Esophagus (tissue), 2 donors: ENCODE data around the gene TRAPPC3. TPM values are rescaled to one million over a fixed set of nuclear protein-coding genes. Genes with fewer than 3 reads are reported as not detected.
A peak's percentile ranks its signal among the peaks of the same experiment; 100 is the strongest.

Experiments
- H3K27ac ChIP-seq, 2 donors: one replicate each; pipeline ENCODE4 v1.5.1; 2013; ENCODE audit warnings: low read depth in 2 of 2, mild to moderate bottlenecking in 2 of 2, inconsistent platforms in 1 of 2, low read length in 1 of 2, moderate library complexity in 1 of 2
- H3K27me3 ChIP-seq, 2 donors: one replicate each; pipeline ENCODE4 v1.6.1; 2013; ENCODE audit warnings: low read length in 2 of 2, control low read depth in 1 of 2, mild to moderate bottlenecking in 1 of 2; ENCODE audit not compliant: insufficient read depth in 2 of 2, control insufficient read depth in 1 of 2
- H3K36me3 ChIP-seq, 2 donors: one replicate each; pipeline ENCODE4 v1.6.1; 2013; ENCODE audit warnings: low read length in 1 of 2; ENCODE audit not compliant: control insufficient read depth in 2 of 2, insufficient read depth in 2 of 2
- H3K4me1 ChIP-seq, 2 donors: one replicate each; pipeline ENCODE4 v1.6.1; 2013; ENCODE audit warnings: low read length in 1 of 2; ENCODE audit not compliant: control insufficient read depth in 2 of 2, insufficient read depth in 2 of 2
- H3K4me3 ChIP-seq, 2 donors: one replicate each; pipeline ENCODE4 v1.5.1; 2013; ENCODE audit warnings: low read length in 2 of 2, mild to moderate bottlenecking in 2 of 2, low read depth in 1 of 2, moderate library complexity in 1 of 2
- H3K9me3 ChIP-seq, 2 donors: one replicate each; pipeline ENCODE4 v1.6.1; 2013; ENCODE audit warnings: mild to moderate bottlenecking in 2 of 2, low read depth in 1 of 2, low read length in 1 of 2, moderate library complexity in 1 of 2; ENCODE audit not compliant: control insufficient read depth in 2 of 2, insufficient read depth in 1 of 2
- WGBS, 2 donors: extraction: QIAGEN DNeasy Blood & Tissue Kit; methylation state at CpG; one replicate each; pipeline ENCODE4 v1.1.7; 2013; 5-methylcytosine and 5-hydroxymethylcytosine counted together
- polyA plus RNA-seq, 2 donors: library from polyadenylated mRNA; stranded (reverse); fragments of 200-250 nt; gene quantifications; one replicate each; pipeline ENCODE4 v1.2.3, GENCODE V29; 2013
- donor health status: healthy with polysubstance abuse.
- donor health status: Bipolar disorder and iron deficiency.

The TRAPPC3 gene
- polyA plus RNA-seq, 2 donors, result 38.2 to 77.1 TPM

DNA sequence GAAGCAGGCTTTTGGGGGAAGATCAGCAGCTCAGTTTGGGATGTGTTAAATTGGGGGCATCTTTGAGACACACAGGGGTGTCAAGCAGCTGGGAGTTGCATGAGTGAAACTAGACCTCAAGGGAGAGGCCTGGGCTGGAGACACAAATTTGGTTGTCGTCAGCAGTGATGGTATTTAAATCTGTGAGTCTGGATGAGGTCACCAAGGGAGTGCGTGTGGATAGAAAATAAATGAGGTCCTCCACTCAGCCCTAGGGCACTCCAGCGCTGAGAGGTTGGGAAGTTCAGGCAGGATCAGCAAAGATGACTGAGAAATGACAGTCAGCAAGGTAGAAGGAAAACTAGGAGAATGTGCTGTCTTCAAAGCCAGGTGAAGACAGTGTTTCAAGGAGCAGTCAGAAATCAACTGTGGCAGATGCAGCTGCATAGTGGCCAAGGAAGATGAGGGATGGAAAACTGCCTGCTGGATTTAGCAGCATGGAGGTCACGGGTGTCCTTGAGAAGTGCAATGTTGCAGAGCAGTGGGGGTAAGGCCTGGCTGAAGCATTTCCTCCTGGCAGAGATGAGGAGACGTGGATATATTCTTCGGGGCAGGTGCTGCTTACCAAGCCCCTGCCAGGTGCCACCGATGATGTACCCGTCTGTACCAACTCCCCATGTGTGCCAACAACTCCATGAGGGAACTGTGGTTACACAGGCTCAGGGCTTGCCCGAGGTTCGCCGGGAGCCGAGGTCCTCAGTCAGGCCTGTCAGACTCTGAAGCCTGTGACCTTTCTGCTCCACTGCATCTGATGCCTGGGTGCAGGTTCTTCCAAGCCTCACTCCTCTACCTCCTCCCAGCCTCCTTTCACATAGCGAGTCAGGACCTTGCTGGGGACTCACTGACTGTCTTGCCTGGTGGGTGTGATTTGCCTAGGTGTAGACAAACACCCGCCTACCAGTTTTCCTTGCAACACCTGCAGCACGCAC, 17.9 kb upstream of the TRAPPC3 start:
- Histone ChIP-seq H3K36me3 (peaks cover 4 to 15% of the 10 kb centered on the region in 2 donors), H3K4me1 (peaks cover 9% of the 10 kb centered on the region in 2 donors), H3K4me3 (no peak overlapping the region), H3K27ac (peak overlapping the region; percentile 15 to 57), H3K27me3 (no peaks in the 10 kb centered on the region), H3K9me3 (no peaks in the 10 kb centered on the region)
- 75 to 79% methylated on average over 15 of the region's 15 CpGs for WGBS, 2 donors

DNA sequence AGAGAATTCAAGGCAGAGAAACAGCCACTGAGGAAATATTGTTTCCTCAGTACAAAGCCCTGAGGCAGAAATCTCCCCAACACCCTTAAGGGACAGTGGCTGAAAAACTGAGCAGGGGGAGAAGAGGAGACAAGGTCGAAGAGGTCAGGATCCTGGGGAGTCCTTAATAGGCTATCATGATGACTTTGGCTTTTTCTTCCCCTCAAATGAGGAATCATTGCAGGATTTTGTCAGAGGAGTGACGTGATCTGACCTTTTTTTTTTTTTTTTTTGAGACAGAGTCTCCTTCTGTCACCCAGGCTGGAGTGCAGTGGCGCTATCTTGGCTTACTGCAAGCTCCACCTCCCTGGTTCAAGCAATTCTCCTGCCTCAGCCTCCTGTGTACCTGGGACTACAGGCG, 16.9 kb upstream of the TRAPPC3 start:
- peaks cover 13 to 15% of the 10 kb centered on the region in 2 donors for H3K4me1 ChIP-seq
- H3K27ac ChIP-seq, result peak overlapping the region; percentile 41 to 56

DNA sequence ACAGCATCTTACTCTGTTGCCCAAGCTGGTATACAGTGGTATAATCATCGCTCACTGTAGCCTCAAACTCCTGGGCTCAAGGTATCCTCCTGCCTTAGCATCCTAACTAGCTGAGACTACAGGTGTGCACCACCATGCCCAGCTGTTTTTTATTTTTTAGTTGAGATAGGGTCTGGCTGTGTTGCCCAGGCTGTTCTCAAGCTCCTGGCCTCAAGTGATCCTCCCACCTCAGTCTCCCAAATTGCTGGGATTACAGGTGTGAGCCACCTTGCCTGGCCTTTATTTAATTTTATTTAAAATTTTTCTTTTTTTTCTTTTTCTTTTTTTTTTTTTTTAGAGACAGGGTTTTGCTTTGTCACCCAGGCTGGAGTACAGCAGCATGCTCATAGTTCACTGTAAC, 15.9 kb upstream of the TRAPPC3 start:
- H3K4me1 ChIP-seq, result peaks cover 16 to 17% of the 10 kb centered on the region in 2 donors
- 98 to 100% methylated on average over 1 of the region's 1 CpG for WGBS, 2 donors
- peaks cover 0 to 4% of the 10 kb centered on the region in 2 donors for H3K36me3 ChIP-seq
- H3K27me3 ChIP-seq, result no peaks in the 10 kb centered on the region
- no peak overlapping the region for H3K4me3 ChIP-seq
- H3K9me3 ChIP-seq, result no peaks in the 10 kb centered on the region
- H3K27ac ChIP-seq, result no peak overlapping the region

More for the DNA sequence above, 16.9 kb upstream of the TRAPPC3 start:
- WGBS, 2 donors, result 64 to 70% methylated on average over 4 of the region's 4 CpGs
- Histone ChIP-seq H3K9me3 (no peaks in the 10 kb centered on the region), H3K4me3 (no peak overlapping the region), H3K27me3 (no peaks in the 10 kb centered on the region), H3K36me3 (peaks cover 2 to 7% of the 10 kb centered on the region in 2 donors)

GRCh38 chr1:36164361-36164760, 15.1 kb upstream of the TRAPPC3 start:
- Histone ChIP-seq H3K4me3 (no peak overlapping the region), H3K27ac (no peak overlapping the region), H3K4me1 (peaks cover 22 to 25% of the 10 kb centered on the region in 2 donors), H3K36me3 (peaks cover 0 to 6% of the 10 kb centered on the region in 2 donors), H3K27me3 (no peaks in the 10 kb centered on the region), H3K9me3 (no peaks in the 10 kb centered on the region)
- WGBS, 2 donors, result 91 to 95% methylated on average over 2 of the region's 2 CpGs

DNA sequence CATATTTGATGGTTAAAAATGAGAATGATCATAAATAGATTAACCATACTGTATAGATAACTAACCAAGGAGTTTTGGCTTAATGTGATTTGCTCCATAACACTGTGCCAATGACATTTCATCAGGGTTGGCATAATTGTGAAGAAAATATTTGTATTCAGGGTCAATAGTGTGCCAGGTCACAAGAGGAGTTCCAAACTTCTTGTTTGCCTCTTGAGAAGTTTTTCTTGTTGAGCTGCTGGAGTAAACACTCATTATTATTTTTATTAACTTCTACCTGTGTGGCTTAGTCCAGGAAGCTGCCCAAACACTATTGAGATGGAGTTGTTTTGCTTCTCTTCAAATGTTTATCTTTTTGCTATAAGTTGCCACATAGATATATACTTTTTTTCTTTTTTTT, 14.1 kb upstream of the TRAPPC3 start:
- no peaks in the 10 kb centered on the region for H3K9me3 ChIP-seq
- H3K4me1 ChIP-seq, result peaks cover 23 to 29% of the 10 kb centered on the region in 2 donors
- H3K36me3 ChIP-seq, result peaks cover 0 to 6% of the 10 kb centered on the region in 2 donors
- no peak overlapping the region for H3K4me3 ChIP-seq
- no peaks in the 10 kb centered on the region for H3K27me3 ChIP-seq
- no peak overlapping the region for H3K27ac ChIP-seq

GRCh38 chr1:36162680-36163239, 13.5 kb upstream of the TRAPPC3 start:
- Histone ChIP-seq H3K27ac (peak overlapping the region; percentile 76 to 88), H3K27me3 (no peaks in the 10 kb centered on the region), H3K36me3 (peaks cover 0 to 6% of the 10 kb centered on the region in 2 donors), H3K4me3 (no peak overlapping the region), H3K4me1 (peaks cover 23 to 32% of the 10 kb centered on the region in 2 donors), H3K9me3 (no peaks in the 10 kb centered on the region)
- WGBS, 2 donors, result 66 to 87% methylated on average over 1 of the region's 1 CpG

- H3K4me3 ChIP-seq, result peak overlapping the region in 1 of 2 donors; percentile 35
- WGBS, 2 donors, result 16 to 31% methylated on average over 14 of the region's 14 CpGs
These were observed 12.6 kb upstream of the TRAPPC3 start for GRCh38 chr1:36161641-36162531.

GRCh38 chr1:36160949-36161485, 11.7 kb upstream of the TRAPPC3 start:
- 14 to 24% methylated on average over 12 of the region's 12 CpGs for WGBS, 2 donors
- Histone ChIP-seq H3K36me3 (peaks cover 0 to 2% of the 10 kb centered on the region in 2 donors), H3K27me3 (no peaks in the 10 kb centered on the region), H3K27ac (peak overlapping the region; percentile 88 to 94), H3K4me3 (peak overlapping the region; percentile 8 to 35), H3K4me1 (peaks cover 20 to 31% of the 10 kb centered on the region in 2 donors), H3K9me3 (no peaks in the 10 kb centered on the region)

More at GRCh38 chr1:36161641-36162531, 12.6 kb upstream of the TRAPPC3 start:
- Histone ChIP-seq H3K36me3 (peaks cover 0 to 2% of the 10 kb centered on the region in 2 donors), H3K27ac (peak overlapping the region; percentile 88 to 94), H3K9me3 (no peaks in the 10 kb centered on the region), H3K27me3 (no peaks in the 10 kb centered on the region), H3K4me1 (peaks cover 20 to 33% of the 10 kb centered on the region in 2 donors)
